ENCODE results near the gene NFKB1.

GRCh38 chr4:102531462-102531861 lies 30.3 kb downstream of the NFKB1 start:
- no peak for TF ChIP-seq ZC3H4 (CRISPR knock-in tag; IDR thresholded peaks at IDR 0.05; ENCODE audit: borderline replicate concordance)
- TF ChIP-seq FOXA1 (IDR thresholded peaks at IDR 0.05; ENCODE audit: borderline replicate concordance), result no peak
- no peak for TF ChIP-seq ZBTB8A (IDR thresholded peaks at IDR 0.05; ENCODE audit: partially characterized antibody)
- no peak for TF ChIP-seq JUN (IDR thresholded peaks at IDR 0.05; ENCODE audit: borderline replicate concordance, low read depth, low read length)
- no peak for TF ChIP-seq JUN (CRISPR knock-in tag; IDR thresholded peaks at IDR 0.05; ENCODE audit: borderline replicate concordance)
- TF ChIP-seq SP1 (CRISPR knock-in tag; IDR thresholded peaks at IDR 0.05), result no peak
- TF ChIP-seq NR1H2 (CRISPR knock-in tag; IDR thresholded peaks at IDR 0.05), result no peak
- TF ChIP-seq NFXL1 (CRISPR knock-in tag; IDR thresholded peaks at IDR 0.05), result no peak
- TF ChIP-seq CTCF (IDR thresholded peaks at IDR 0.05 in 2 of 3, conservative IDR thresholded peaks at IDR 0.05 in 1 of 3; ENCODE audit: insufficient read depth in 2 of 3, low read depth in 1 of 3, low read length in 3 of 3), result no peak
- no peak for TF ChIP-seq RBM17 (IDR thresholded peaks at IDR 0.05; ENCODE audit: borderline replicate concordance, low read depth, low read length)
- TF ChIP-seq KDM5B (IDR thresholded peaks at IDR 0.05; ENCODE audit: insufficient replicate concordance, low read depth, low read length), result no peak

Measured in K562 (cell line).